Fibroblast of the aortic adventitia (primary cell): ENCODE data around the gene CACTIN. TPM values are rescaled to one million over a fixed set of nuclear protein-coding genes. Genes with fewer than 3 reads are reported as not detected.
"Not testable (repeated sequence)": the region's sequence is repeated elsewhere in the genome, so short reads cannot be mapped to it uniquely, and the experiment has no call there.

Source experiments
- DNase-seq: peaks from one replicate; pipeline ENCODE4 v3.0.0-alpha.2; 2010; ENCODE audit warnings: low read depth
- H3K4me3 ChIP-seq: 2 replicates; pipeline ENCODE4 v1.5.1; 2011; ENCODE audit warnings: low read depth, mild to moderate bottlenecking, control low read depth, low read length, moderate library complexity
- total RNA-seq: library from RNA; depleted of rRNA; stranded (reverse); fragments of >200 nt; gene quantifications from 2 replicates; pipeline ENCODE4 v1.2.3, GENCODE V29; 2012; ENCODE audit warnings: low replicate concordance
- TF ChIP-seq, protein P1 (sequence below): IDR thresholded peaks from 2 replicates; pipeline ENCODE4 v1.5.1; 2011; ENCODE audit warnings: mild to moderate bottlenecking, low read length, control low read depth, inconsistent platforms; ENCODE audit not compliant: insufficient read depth

Gene CACTIN
- total RNA-seq, 1 donor, result 15.7 TPM

- no peak overlapping the region for H3K4me3 ChIP-seq
- no peak for DNase-seq
- TF ChIP-seq, protein P1, sequence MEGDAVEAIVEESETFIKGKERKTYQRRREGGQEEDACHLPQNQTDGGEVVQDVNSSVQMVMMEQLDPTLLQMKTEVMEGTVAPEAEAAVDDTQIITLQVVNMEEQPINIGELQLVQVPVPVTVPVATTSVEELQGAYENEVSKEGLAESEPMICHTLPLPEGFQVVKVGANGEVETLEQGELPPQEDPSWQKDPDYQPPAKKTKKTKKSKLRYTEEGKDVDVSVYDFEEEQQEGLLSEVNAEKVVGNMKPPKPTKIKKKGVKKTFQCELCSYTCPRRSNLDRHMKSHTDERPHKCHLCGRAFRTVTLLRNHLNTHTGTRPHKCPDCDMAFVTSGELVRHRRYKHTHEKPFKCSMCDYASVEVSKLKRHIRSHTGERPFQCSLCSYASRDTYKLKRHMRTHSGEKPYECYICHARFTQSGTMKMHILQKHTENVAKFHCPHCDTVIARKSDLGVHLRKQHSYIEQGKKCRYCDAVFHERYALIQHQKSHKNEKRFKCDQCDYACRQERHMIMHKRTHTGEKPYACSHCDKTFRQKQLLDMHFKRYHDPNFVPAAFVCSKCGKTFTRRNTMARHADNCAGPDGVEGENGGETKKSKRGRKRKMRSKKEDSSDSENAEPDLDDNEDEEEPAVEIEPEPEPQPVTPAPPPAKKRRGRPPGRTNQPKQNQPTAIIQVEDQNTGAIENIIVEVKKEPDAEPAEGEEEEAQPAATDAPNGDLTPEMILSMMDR, result no peak
Observed at GRCh38 chr19:3586707-3587346, 39.8 kb downstream of the CACTIN start.

GRCh38 chr19:3586127-3586626 lies 40.4 kb downstream of the CACTIN start:
- no peak overlapping the region for H3K4me3 ChIP-seq
- DNase-seq, result no peak
- TF ChIP-seq, protein P1, result peak; percentile 49

DNA sequence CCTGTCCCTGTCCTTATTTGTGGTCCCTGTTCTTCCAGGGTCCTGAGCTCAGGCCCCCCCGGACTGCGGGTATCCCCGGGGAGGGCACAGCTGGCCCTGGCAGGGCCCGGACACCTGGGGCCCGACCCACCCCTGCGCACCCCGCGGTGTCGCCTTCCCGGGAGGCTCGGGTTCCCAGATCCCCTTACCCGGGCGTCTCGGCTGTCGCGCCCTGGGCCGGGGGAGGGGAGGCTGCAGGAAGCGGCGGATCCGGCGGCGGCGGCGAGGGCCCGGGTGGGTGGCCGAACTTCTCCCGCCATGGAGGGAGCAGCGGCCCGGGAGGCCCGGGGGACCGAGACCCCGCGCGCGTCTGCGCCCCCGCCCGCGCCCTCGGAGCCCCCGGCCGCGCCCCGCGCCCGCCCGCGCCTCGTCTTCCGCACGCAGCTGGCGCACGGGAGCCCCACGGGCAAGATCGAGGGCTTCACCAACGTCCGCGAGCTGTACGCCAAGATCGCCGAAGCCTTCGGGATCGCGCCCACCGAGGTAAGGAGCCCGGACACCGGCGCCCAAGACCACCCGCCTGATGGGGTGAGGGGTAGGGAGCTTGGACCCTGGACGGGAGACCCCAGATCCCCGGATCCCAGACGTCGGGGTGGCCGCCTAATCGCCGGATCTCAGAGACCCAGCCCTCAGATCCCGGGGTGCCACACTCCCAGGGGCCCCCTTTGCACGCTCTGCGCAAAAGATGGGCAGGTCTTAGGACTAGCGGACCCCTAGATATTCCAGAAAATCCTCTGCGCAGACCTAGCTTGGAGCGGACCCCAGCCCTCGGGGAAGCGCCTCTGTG lies 41.1 kb downstream of the CACTIN start, which contains the start of gene GIPC3:
GIPC3 (plus strand) TSS at position 178 of the 826 bp plus-strand sequence; CDS start at position 298, 120 bp downstream.
- TF ChIP-seq, protein P1, result no peak
- H3K4me3 ChIP-seq, result peak within 1 kb of the TSS; percentile 5
- no peak for DNase-seq

DNA sequence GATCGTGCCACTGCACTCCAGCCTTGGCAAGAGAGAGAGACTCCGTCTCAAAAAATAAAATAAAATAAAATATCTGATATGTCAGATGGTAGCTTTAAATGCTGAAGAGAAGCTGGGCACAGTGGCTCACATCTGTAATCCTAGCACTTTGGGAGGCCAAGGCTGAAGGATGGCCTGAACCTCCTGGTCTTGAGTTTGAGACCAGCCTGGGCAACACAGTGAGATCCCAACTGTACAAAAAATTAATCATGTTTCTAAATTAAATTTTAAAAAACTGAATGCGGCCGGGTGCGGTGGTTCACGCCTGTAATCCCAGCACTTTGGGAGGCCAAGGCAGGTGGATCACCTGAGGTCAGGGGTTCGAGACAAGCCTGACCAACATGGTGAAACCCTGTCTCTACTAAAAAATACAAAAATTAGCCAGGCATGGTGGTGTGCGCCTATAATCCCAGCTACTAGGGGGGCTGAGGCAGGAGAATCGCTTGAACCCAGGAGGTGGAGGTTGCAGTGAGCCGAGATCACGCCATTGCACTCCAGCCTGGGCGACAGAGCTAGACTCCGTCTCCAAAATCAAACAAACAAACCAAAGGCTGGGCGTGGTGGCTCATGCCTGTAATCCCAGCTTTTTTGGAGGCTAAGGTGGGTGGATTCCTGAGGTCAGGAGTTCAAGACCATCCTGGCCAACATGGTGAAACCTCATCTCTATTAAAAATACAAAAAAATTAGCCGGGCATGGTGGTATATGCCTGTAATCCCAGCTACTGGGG lies 42.4 kb downstream of the CACTIN start:
- H3K4me3 ChIP-seq, DNase-seq: not testable (repeated sequence)

DNA sequence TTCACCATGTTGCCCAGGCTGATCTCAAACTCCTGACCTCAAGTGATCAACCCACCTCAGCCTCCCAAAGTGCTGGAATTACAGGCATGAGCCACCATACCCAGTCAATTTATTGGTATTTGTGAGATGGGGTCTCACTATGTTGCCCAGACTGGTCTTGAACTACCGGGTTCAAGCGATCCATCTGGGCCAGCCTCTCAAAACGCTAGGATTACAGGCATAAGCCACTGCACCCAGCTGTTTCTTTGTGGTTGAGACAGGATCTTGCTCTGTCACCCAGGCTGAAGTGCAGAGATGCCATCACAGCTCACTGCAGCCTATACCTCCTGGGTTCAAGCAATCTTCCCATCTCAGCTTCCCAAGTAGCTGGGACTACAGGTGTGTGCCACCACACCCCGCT lies 44.8 kb downstream of the CACTIN start:
- not testable (repeated sequence) for H3K4me3 ChIP-seq

DNA sequence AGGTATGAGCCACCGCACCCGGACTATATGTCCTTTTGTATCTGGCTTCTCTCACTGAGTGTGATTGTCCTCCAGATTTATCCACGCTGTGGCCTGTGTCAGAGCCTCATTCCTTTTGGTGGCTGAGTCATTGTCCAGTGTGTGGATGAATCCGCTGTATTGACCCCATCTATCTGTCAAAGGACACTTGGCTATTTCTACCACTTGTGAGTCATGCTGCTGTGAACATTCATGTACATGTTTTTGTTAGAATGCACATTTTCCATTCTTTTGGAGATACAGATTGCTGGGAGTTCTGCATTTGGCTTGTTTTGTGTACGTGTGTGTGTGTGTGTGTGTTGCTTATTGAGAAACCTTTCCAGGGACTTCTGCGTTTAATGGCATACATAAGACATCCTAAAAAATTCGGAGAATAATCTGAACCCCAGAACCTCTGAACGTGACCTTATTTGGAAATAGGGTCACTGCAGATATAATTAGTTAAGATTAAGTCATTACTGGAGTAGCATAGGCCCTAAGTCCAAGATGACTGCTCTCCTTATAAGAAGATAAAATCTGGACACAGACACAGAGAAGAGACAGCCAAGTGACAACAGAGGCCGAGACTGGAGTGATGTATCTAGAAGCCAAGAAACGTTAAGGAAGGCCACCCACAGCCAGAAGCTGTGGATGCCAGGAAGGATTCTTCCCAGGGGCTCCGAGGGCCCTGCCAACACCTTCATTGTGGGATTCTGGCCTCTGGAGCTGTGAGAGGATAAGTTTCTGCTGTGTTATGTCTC lies 46.2 kb downstream of the CACTIN start:
- H3K4me3 ChIP-seq, result no peak overlapping the region
- peak; percentile 95 for DNase-seq
- TF ChIP-seq, protein P1, result no peak

More for the DNA sequence above, 44.8 kb downstream of the CACTIN start:
- DNase-seq, result not testable (repeated sequence)

- H3K4me3 ChIP-seq, result no peak overlapping the region
- TF ChIP-seq, protein P1, result no peak
Observed at GRCh38 chr19:3578390-3578789, 48.2 kb downstream of the CACTIN start.

More at GRCh38 chr19:3578390-3578789, 48.2 kb downstream of the CACTIN start:
- DNase-seq, result no peak
